Caco-2 (cell line): ENCODE data around the gene MACROD2. TPM values are rescaled to one million over a fixed set of nuclear protein-coding genes. Genes with fewer than 3 reads are reported as not detected.

Source experiments
- BruUV-seq: library from RNA; stranded (reverse); fragments of 400-500 nt; replicated peaks from 2 replicates; lab custom pipeline; 2021; lab: Mats Ljungman, UMichigan
- CTCF ChIA-PET: fragments of 300-600 bp; sonication (Branson Sonifier 250); formaldehyde crosslinking; loops from one replicate; lab custom pipeline; 2022; ENCODE audit warnings: antibody characterized with exemption; lab: Charles Lee
- POLR2A ChIA-PET: fragments of 300-600 bp; sonication (Branson Sonifier 250); formaldehyde crosslinking; loops from one replicate; lab custom pipeline; 2022; ENCODE audit warnings: antibody characterized with exemption; lab: Charles Lee
- DNase-seq, 2 experiments: peaks; one replicate each; pipeline versions ENCODE4 v3.0.0 to v3.0.0-alpha.2; 2020 to 2022
- H3K27me3 ChIP-seq: replicated peaks from 2 replicates; pipeline ENCODE4 v1.6.0; 2011; ENCODE audit warnings: low read length; ENCODE audit not compliant: control insufficient read depth, insufficient read depth
- H3K36me3 ChIP-seq: 2 replicates; pipeline ENCODE4 v1.5.1; 2011; ENCODE audit warnings: low read length; ENCODE audit not compliant: control insufficient read depth, insufficient read depth
- H3K4me1 ChIP-seq: fragments of 250-450 bp; sonication (Bioruptor Pico); 2 replicates; pipeline ENCODE4 v1.5.1; 2020; ENCODE audit warnings: mild to moderate bottlenecking
- H3K4me3 ChIP-seq: 2 replicates; pipeline ENCODE4 v1.5.1; 2011; ENCODE audit warnings: low read depth, mild to moderate bottlenecking, control low read depth, low read length
- H3K9me3 ChIP-seq: fragments of 250-450 bp; sonication (Bioruptor Pico); 2 replicates; pipeline ENCODE4 v1.5.1; 2020; ENCODE audit warnings: mild to moderate bottlenecking, moderate library complexity
- H3K27ac Mint-ChIP-seq: one replicate; pipeline ENCODE4 v1.8.0; 2022; ENCODE audit warnings: mixed read lengths; ENCODE audit not compliant: unreplicated experiment
- H3K27me3 Mint-ChIP-seq: one replicate; pipeline ENCODE4 v1.8.0; 2022; ENCODE audit warnings: mixed read lengths; ENCODE audit not compliant: insufficient read depth, unreplicated experiment
- H3K36me3 Mint-ChIP-seq: one replicate; pipeline ENCODE4 v1.8.0; 2022; ENCODE audit warnings: mild to moderate bottlenecking, mixed read lengths; ENCODE audit not compliant: insufficient read depth, unreplicated experiment
- H3K4me1 Mint-ChIP-seq: one replicate; pipeline ENCODE4 v1.8.0; 2022; ENCODE audit warnings: low read depth, mixed read lengths; ENCODE audit not compliant: unreplicated experiment
- H3K4me3 Mint-ChIP-seq: one replicate; pipeline ENCODE4 v1.8.0; 2022; ENCODE audit warnings: mild to moderate bottlenecking, moderate library complexity, mixed read lengths; ENCODE audit not compliant: unreplicated experiment
- H3K9me3 Mint-ChIP-seq: one replicate; pipeline ENCODE4 v1.8.0; 2022; ENCODE audit warnings: mixed read lengths; ENCODE audit not compliant: unreplicated experiment
- CTCF ChIP-seq, 2 experiments: fragments of 200-600 bp in 1 of 2; IDR thresholded peaks; 1 replicate in 1 of 2; 2 replicates in 1 of 2; pipeline versions ENCODE4 v1.5.1 to v1.8.0; 2011 to 2022; ENCODE audit warnings: antibody characterized with exemption in 1 of 2, control low read depth in 1 of 2, inconsistent platforms in 1 of 2, low read depth in 1 of 2, low read length in 1 of 2, mild to moderate bottlenecking in 1 of 2, moderate library complexity in 1 of 2; ENCODE audit not compliant: insufficient read depth in 1 of 2, severe bottlenecking in 1 of 2, unreplicated experiment in 1 of 2
- intact Hi-C: fragments of 100-400 bp; cut with micrococcal nuclease; formaldehyde crosslinking; loops from one replicate; pipeline ENCODE4 v1.10.0; 2022; ENCODE audit not compliant: unreplicated experiment
- total RNA-seq: library from RNA; stranded (reverse); gene quantifications from 2 replicates; pipeline ENCODE4 v1.2.3, GENCODE V29; 2022

Gene MACROD2
- total RNA-seq, 1 experiment from 2014 or later = 6.4 TPM

GRCh38 chr20:15823718-15824117 is 1828.4 kb downstream of the MACROD2 start:
- CTCF ChIA-PET = no interaction called here
- BruUV-seq = no TSS peak
- Mint-ChIP-seq H3K27ac (no peak overlapping the region), H3K27me3 (no peaks in the 10 kb centered on the region), H3K36me3 (no peaks in the 10 kb centered on the region), H3K9me3 (no peaks in the 10 kb centered on the region), H3K4me3 (no peak overlapping the region), H3K4me1 (no peaks in the 10 kb centered on the region)
- TF ChIP-seq CTCF (IDR thresholded peaks at IDR 0.05; ENCODE audit: insufficient read depth in 1 of 2, low read depth in 1 of 2, low read length in 1 of 2, severe bottlenecking in 1 of 2, unreplicated experiment in 1 of 2) = no peak
- Histone ChIP-seq H3K4me1 (peaks cover 2% of the 10 kb centered on the region), H3K9me3 (no peaks in the 10 kb centered on the region), H3K4me3 (no peak overlapping the region), H3K27me3 (no peaks in the 10 kb centered on the region), H3K36me3 (no peaks in the 10 kb centered on the region)
- POLR2A ChIA-PET = no interaction called here
- DNase-seq = no peak
- intact Hi-C loops = no loop called here

- Mint-ChIP-seq H3K27ac (no peak overlapping the region), H3K4me1 (peaks cover 6% of the 10 kb centered on the region), H3K4me3 (no peak overlapping the region), H3K36me3 (no peaks in the 10 kb centered on the region), H3K9me3 (no peaks in the 10 kb centered on the region), H3K27me3 (peaks cover 3% of the 10 kb centered on the region)
- Histone ChIP-seq H3K4me3 (no peak overlapping the region), H3K9me3 (no peaks in the 10 kb centered on the region), H3K36me3 (no peaks in the 10 kb centered on the region), H3K4me1 (no peaks in the 10 kb centered on the region), H3K27me3 (no peaks in the 10 kb centered on the region)
- POLR2A ChIA-PET = no interaction called here
- DNase-seq = no peak
- CTCF ChIA-PET = no interaction called here
- intact Hi-C loops = no loop called here
- no TSS peak for BruUV-seq
- TF ChIP-seq CTCF (IDR thresholded peaks at IDR 0.05; ENCODE audit: insufficient read depth in 1 of 2, low read depth in 1 of 2, low read length in 1 of 2, severe bottlenecking in 1 of 2, unreplicated experiment in 1 of 2) = no peak
Measured at GRCh38 chr20:15827628-15828027, 1832.3 kb downstream of the MACROD2 start.

- Mint-ChIP-seq H3K27ac (no peak overlapping the region), H3K9me3 (no peaks in the 10 kb centered on the region), H3K27me3 (peaks cover 3% of the 10 kb centered on the region), H3K4me1 (peaks cover 6% of the 10 kb centered on the region), H3K36me3 (no peaks in the 10 kb centered on the region), H3K4me3 (no peak overlapping the region)
- POLR2A ChIA-PET = no interaction called here
- no peak for TF ChIP-seq CTCF (IDR thresholded peaks at IDR 0.05; ENCODE audit: insufficient read depth in 1 of 2, low read depth in 1 of 2, low read length in 1 of 2, severe bottlenecking in 1 of 2, unreplicated experiment in 1 of 2)
- H3K4me3 ChIP-seq = no peak overlapping the region
- no peaks in the 10 kb centered on the region for H3K4me1 ChIP-seq
- intact Hi-C loops = no loop called here
- no peak for DNase-seq
- CTCF ChIA-PET = no interaction called here
- H3K9me3 ChIP-seq = no peaks in the 10 kb centered on the region
- BruUV-seq = no TSS peak
- H3K27me3 ChIP-seq = no peaks in the 10 kb centered on the region; the same call in 1 of the 2 replicates
- no peaks in the 10 kb centered on the region for H3K36me3 ChIP-seq
Measured at GRCh38 chr20:15831201-15831600, 1835.9 kb downstream of the MACROD2 start.
